Fibroblast of the aortic adventitia (primary cell): ENCODE results near the gene HOXC11. TPM values are rescaled to one million over a fixed set of nuclear protein-coding genes. Genes with fewer than 3 reads are reported as not detected.

Source experiments
- DNase-seq: peaks from one replicate; pipeline ENCODE4 v3.0.0-alpha.2; 2010; ENCODE audit warnings: low read depth
- H3K4me3 ChIP-seq: 2 replicates; pipeline ENCODE4 v1.5.1; 2011; ENCODE audit warnings: low read depth, mild to moderate bottlenecking, control low read depth, low read length, moderate library complexity
- CTCF ChIP-seq: IDR thresholded peaks from 2 replicates; pipeline ENCODE4 v1.5.1; 2011; ENCODE audit warnings: mild to moderate bottlenecking, low read length, control low read depth, inconsistent platforms; ENCODE audit not compliant: insufficient read depth
- total RNA-seq: library from RNA; depleted of rRNA; stranded (reverse); fragments of >200 nt; gene quantifications from 2 replicates; pipeline ENCODE4 v1.2.3, GENCODE V29; 2012; ENCODE audit warnings: low replicate concordance

HOXC11 gene
- total RNA-seq, 1 donor: not detected

- DNase-seq: no peak
- H3K4me3 ChIP-seq: no peak overlapping the region
- TF ChIP-seq CTCF: no peak
Observed at GRCh38 chr12:53983950-53984572, 11.1 kb downstream of the HOXC11 start.

GRCh38 chr12:53984901-53985691, 12.2 kb downstream of the HOXC11 start, which contains the start of gene HOXC10:
HOXC10 (plus strand) TSS chr12:53985146; CDS start chr12:53985260, 114 bp downstream.
- TF ChIP-seq CTCF: peak; percentile 73
- H3K4me3 ChIP-seq: peak within 1 kb of the TSS; percentile 35
- DNase-seq: peak; percentile 84

GRCh38 chr12:53985692-53985993, 12.7 kb downstream of the HOXC11 start:
- DNase-seq: no peak
- no peak overlapping the region for H3K4me3 ChIP-seq
- no peak for TF ChIP-seq CTCF

- no peak overlapping the region for H3K4me3 ChIP-seq
- no peak for TF ChIP-seq CTCF
- no peak for DNase-seq
Observed at GRCh38 chr12:53985994-53986685, 13.2 kb downstream of the HOXC11 start.

GRCh38 chr12:53986686-53987483, 14.0 kb downstream of the HOXC11 start:
- no peak overlapping the region for H3K4me3 ChIP-seq
- TF ChIP-seq CTCF: no peak
- no peak for DNase-seq

- no peak for TF ChIP-seq CTCF
- no peak overlapping the region for H3K4me3 ChIP-seq
- DNase-seq: no peak
Observed at GRCh38 chr12:53987787-53988230, 14.9 kb downstream of the HOXC11 start.
